Fibroblast of mammary gland (primary cell): ENCODE data around the gene SAMD8.
A peak's percentile ranks its signal among the peaks of the same experiment; 100 is the strongest.
"Not testable (repeated sequence)": the region's sequence is repeated elsewhere in the genome, so short reads cannot be mapped to it uniquely, and the experiment has no call there.

Experiments
- DNase-seq: peaks from one replicate; pipeline ENCODE4 v3.0.0-alpha.2; 2010; ENCODE audit warnings: low read depth
- H3K4me3 ChIP-seq: 2 replicates; pipeline ENCODE4 v1.5.1; 2011; ENCODE audit warnings: low read depth, mild to moderate bottlenecking, low read length, moderate library complexity; ENCODE audit not compliant: control insufficient read depth
- CTCF ChIP-seq: conservative IDR thresholded peaks from 2 replicates; pipeline ENCODE4 v1.5.1; 2011; ENCODE audit warnings: low read depth, low read length, inconsistent platforms; ENCODE audit not compliant: control insufficient read depth, insufficient read depth

Gene SAMD8

GRCh38 chr10:75123088-75123682 is 11.7 kb downstream of the SAMD8 start:
- TF ChIP-seq CTCF, result no peak
- DNase-seq, result no peak
- no peak overlapping the region for H3K4me3 ChIP-seq

- no peak for TF ChIP-seq CTCF
- peak; percentile 51 for DNase-seq
- no peak overlapping the region for H3K4me3 ChIP-seq
Observed at GRCh38 chr10:75126277-75126676, 14.8 kb downstream of the SAMD8 start.

GRCh38 chr10:75127471-75127870 is 16.0 kb downstream of the SAMD8 start:
- H3K4me3 ChIP-seq, result no peak overlapping the region
- TF ChIP-seq CTCF, result no peak
- no peak for DNase-seq

GRCh38 chr10:75128985-75129384 is 17.5 kb downstream of the SAMD8 start:
- H3K4me3 ChIP-seq, DNase-seq: not testable (repeated sequence)

- H3K4me3 ChIP-seq, result no peak overlapping the region
- no peak for DNase-seq
Observed at GRCh38 chr10:75129537-75129936, 18.1 kb downstream of the SAMD8 start.

GRCh38 chr10:75133701-75134100 is 22.2 kb downstream of the SAMD8 start:
- DNase-seq, H3K4me3 ChIP-seq: not testable (repeated sequence)

More at GRCh38 chr10:75129537-75129936, 18.1 kb downstream of the SAMD8 start:
- TF ChIP-seq CTCF, result no peak

GRCh38 chr10:75136346-75136745 is 24.9 kb downstream of the SAMD8 start:
- no peak for TF ChIP-seq CTCF
- DNase-seq, result no peak
- no peak overlapping the region for H3K4me3 ChIP-seq
